ENCODE measurements around the gene ZFX. TPM values are rescaled to one million over a fixed set of nuclear protein-coding genes. Genes with fewer than 3 reads are reported as not detected.
A peak's percentile ranks its signal among the peaks of the same experiment; 100 is the strongest.

ZFX gene
- total RNA-seq, 3 donors from 2014 or later: 32.7 to 65.1 (median 41.7) TPM

DNA sequence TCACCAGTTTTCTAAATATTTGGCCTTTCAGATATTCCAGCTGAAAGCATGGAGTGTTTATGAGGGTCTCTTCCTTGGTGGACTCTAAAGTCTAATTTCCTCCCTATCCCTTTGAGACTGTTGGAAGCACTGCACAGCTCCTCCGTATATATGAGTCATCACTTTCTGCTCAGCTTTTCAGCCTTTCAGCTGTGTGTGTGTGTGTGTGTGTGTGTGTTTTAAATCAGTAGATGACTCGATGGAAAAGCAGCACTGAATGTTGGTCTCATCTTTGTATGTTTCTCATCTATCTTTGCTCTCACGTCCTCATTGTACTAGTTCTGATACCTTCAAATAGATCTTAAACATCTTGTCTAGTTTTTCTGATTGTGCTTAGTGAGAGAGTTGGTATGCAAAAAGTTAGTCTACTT is 81.6 kb downstream of the ZFX start:
- peak in 1 of 3 donors; percentile 23 for DNase-seq

DNA sequence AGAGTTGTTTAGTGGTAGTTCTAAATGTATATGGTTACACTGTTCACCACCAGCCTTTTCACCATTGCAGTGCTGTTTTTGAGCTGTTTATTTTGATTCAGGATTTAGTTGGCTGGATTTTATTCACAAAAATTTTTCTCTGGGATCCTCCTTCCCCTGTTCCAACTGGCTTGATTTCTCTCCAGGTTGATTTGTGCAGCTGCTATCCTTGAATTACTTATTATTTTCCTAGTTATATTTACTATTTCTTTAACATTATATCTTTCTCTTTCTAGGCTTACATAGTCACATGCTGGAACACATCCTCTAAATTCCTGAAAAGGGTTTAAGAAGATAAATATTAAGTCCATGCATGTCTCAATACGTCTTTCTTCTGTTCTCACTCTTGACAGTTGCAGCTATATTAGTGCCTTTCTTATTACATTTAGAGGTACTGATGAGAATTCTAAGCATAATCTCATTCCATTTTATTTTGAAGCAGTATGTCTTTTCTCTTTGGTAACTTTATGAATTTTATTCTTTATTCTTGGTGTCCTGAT is 82.2 kb downstream of the ZFX start:
- intact Hi-C loops (cut with DNase I, micrococcal nuclease): no loop called here
- no peaks in the 10 kb centered on the region for H3K4me1 ChIP-seq (ENCODE audit: low read depth)
- no peaks in the 10 kb centered on the region for H3K9me3 ChIP-seq
- ATAC-seq (no peak), DNase-seq (no peak)
- no peaks in the 10 kb centered on the region for H3K36me3 ChIP-seq (ENCODE audit: low read depth)
- H3K4me3 ChIP-seq: no peak overlapping the region
- TF ChIP-seq, protein P1, sequence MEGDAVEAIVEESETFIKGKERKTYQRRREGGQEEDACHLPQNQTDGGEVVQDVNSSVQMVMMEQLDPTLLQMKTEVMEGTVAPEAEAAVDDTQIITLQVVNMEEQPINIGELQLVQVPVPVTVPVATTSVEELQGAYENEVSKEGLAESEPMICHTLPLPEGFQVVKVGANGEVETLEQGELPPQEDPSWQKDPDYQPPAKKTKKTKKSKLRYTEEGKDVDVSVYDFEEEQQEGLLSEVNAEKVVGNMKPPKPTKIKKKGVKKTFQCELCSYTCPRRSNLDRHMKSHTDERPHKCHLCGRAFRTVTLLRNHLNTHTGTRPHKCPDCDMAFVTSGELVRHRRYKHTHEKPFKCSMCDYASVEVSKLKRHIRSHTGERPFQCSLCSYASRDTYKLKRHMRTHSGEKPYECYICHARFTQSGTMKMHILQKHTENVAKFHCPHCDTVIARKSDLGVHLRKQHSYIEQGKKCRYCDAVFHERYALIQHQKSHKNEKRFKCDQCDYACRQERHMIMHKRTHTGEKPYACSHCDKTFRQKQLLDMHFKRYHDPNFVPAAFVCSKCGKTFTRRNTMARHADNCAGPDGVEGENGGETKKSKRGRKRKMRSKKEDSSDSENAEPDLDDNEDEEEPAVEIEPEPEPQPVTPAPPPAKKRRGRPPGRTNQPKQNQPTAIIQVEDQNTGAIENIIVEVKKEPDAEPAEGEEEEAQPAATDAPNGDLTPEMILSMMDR (IDR thresholded peaks at IDR 0.05): no peak

More for the DNA sequence above, 81.6 kb downstream of the ZFX start:
- TF ChIP-seq, protein P1 (IDR thresholded peaks at IDR 0.05): no peak
- ATAC-seq: peak; percentile 28
- H3K4me3 ChIP-seq: no peak overlapping the region
- H3K36me3 ChIP-seq (ENCODE audit: low read depth): no peaks in the 10 kb centered on the region
- H3K4me1 ChIP-seq (ENCODE audit: low read depth): no peaks in the 10 kb centered on the region
- no peaks in the 10 kb centered on the region for H3K9me3 ChIP-seq
- intact Hi-C loops (cut with DNase I, micrococcal nuclease): no loop called here

DNA sequence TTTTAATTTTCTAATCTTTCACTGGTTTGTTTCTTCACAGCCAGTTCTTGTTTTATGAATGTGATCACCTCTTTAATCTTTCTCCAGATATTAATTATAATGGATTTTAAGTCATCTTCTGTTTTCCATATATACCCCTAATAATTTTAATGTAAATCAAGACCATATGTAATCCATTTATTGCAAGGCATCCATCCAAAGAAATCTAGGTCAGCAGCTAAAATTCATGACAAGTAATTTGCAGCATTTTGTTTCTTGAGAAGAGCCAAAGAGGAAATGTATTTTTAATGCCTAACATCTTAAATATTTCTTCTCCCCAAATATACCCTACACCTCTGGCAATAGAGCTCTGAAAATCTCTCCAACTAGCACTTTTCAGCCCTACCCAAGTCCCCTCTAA is 83.3 kb downstream of the ZFX start:
- no peak for ATAC-seq
- intact Hi-C loops (cut with DNase I, micrococcal nuclease): no loop called here
- TF ChIP-seq, protein P1 (IDR thresholded peaks at IDR 0.05): no peak

DNA sequence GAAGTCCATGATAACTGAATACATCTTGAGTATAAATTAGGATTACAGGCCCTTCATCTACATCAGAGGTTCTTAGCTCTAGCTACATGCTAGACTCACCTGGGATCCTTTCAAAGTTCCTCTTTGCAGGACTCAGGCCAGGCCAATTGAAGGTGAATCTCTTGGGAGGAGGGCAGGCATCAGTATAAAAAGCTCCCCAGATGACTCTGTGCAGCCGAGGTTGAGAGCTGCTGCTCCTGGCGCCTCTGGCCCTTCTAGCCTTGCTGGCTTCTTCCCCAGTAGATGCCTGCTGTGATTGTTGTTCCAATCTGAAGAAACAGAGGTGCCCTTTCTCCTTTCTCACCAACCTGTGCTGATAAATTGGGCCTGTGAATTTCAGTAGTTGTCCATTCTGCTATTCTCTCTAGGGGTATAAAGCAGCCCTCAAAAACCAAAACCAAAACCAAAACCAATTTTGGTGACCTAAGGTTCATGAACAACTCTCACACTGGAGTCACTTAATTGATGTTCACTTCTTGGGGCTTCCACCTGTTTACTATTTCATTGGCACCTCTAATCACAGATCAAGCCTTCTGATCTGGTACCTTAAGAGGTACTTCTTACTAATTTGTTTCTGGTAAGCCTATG is 85.7 kb downstream of the ZFX start:
- no peak for ATAC-seq
- H3K4me1 ChIP-seq (ENCODE audit: low read depth): no peaks in the 10 kb centered on the region
- DNase-seq: no peak

More for the DNA sequence above, 83.3 kb downstream of the ZFX start:
- Histone ChIP-seq H3K4me3 (no peak overlapping the region), H3K4me1 (ENCODE audit: low read depth) (no peaks in the 10 kb centered on the region), H3K9me3 (no peaks in the 10 kb centered on the region), H3K36me3 (ENCODE audit: low read depth) (no peaks in the 10 kb centered on the region)
- DNase-seq: no peak

DNA sequence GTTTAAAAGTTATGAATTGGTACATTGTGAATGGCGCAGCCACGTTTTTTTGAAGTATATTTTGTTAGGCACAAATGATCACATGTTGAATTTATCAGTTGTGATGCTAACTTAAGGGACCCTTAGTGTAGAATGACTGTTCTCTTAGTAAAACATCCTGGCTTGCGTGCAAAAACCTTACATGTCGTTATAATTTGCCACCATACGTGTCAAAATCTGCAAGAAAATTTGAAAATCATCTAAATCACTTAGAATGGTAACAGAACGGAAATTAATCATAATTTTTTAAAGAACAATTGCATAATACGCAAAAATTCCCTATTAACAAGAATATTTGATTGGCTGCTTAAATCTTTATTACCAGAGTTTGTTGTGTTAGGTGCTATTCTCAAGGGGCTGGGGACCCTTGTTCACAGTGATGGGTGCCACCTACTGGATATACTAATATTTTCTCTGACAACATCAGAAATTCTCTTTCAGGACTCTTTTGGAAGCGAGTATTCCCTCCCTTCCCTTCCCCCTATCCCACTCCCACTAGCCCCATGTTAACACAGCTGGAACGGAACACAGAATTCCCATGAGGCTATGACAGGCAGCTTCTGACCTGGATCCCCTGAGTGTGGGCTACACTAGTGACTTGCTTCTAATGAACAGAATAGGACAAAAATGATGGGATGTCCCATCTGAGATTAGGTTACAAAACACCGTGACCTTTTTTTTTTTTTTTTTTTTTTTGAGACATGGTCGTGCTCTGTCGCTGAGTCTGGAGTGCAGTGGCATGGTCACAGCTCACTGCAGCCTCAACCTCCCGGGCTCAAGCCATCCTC is 92.5 kb downstream of the ZFX start:
- ATAC-seq (no peak), DNase-seq (no peak)
- Histone ChIP-seq H3K9me3 (no peaks in the 10 kb centered on the region), H3K4me1 (ENCODE audit: low read depth) (no peaks in the 10 kb centered on the region), H3K4me3 (no peak overlapping the region), H3K36me3 (ENCODE audit: low read depth) (no peaks in the 10 kb centered on the region)
- intact Hi-C loops (cut with DNase I, micrococcal nuclease): no loop called here
- TF ChIP-seq, protein P1 (IDR thresholded peaks at IDR 0.05): no peak

More for the DNA sequence above, 85.7 kb downstream of the ZFX start:
- intact Hi-C loops (cut with DNase I, micrococcal nuclease): no loop called here
- H3K4me3 ChIP-seq: no peak overlapping the region
- H3K36me3 ChIP-seq (ENCODE audit: low read depth): no peaks in the 10 kb centered on the region
- no peaks in the 10 kb centered on the region for H3K9me3 ChIP-seq
- TF ChIP-seq, protein P1 (IDR thresholded peaks at IDR 0.05): no peak
